ENCODE results near the gene PLXNA4. TPM values are rescaled to one million over a fixed set of nuclear protein-coding genes. Genes with fewer than 3 reads are reported as not detected.

The PLXNA4 gene
- total and polyA plus RNA-seq, 9 of the 15 experiments (the other 6 are each of a cell fraction or from before 2014, with no cell fraction given), result under 0.01 to 0.09 TPM; not detected in 7

GRCh38 chr7:132578050-132578370 lies 1.7 kb upstream of the PLXNA4 start (continued):
- TF ChIP-seq ZNF639 (CRISPR knock-in tag; conservative IDR thresholded peaks at IDR 0.05 in 1 of 2, IDR thresholded peaks at IDR 0.05 in 1 of 2) (no peak), MCM2 (IDR thresholded peaks at IDR 0.05; ENCODE audit: low read depth) (no peak), MCM3 (IDR thresholded peaks at IDR 0.05) (no peak), NCOA1 (IDR thresholded peaks at IDR 0.05; ENCODE audit: low read depth) (no peak), HDAC8 (tag; IDR thresholded peaks at IDR 0.05) (no peak), ZNF655 (CRISPR knock-in tag; IDR thresholded peaks at IDR 0.05) (no peak)

GRCh38 chr7:132577206-132578049 lies 1.2 kb upstream of the PLXNA4 start:
- ATAC-seq (no peak), DNase-seq (ENCODE audit: extremely low read depth in 1 of 4, low spot score in 3 of 4) (no peak), FAIRE-seq (no peak)
- WGBS (ENCODE audit: insufficient coverage, low coverage, missing lambda C conversion rate), result 13% methylated on average over 36 of the region's 65 CpGs
- in situ Hi-C loops (cut with MboI) (loop anchor here (10.0 kb wide), 1 partner anchor 883 kb away; no protein-coding TSS in a partner anchor), intact Hi-C loops (cut with micrococcal nuclease) (no loop called here)
- Histone ChIP-seq H3K4me3 (no peak overlapping the region), H3K4me1 (replicated peaks in 1 of 2; ENCODE audit: control insufficient read depth in 2 of 2, insufficient read depth in 2 of 2, low read length in 2 of 2) (peaks cover 0 to 8% of the 10 kb centered on the region in 2 experiments; a peak in 1 of 5 replicates), H3K4me2 (ENCODE audit: insufficient read depth, low read length) (no peak overlapping the region), H3K27me3 (ENCODE audit: control insufficient read depth in 2 of 2, insufficient read depth in 2 of 2, low read length in 2 of 2) (peaks cover 55 to 60% of the 10 kb centered on the region in 2 experiments), H2AFZ (ENCODE audit: low read depth, low read length) (no peak overlapping the region), H3K9ac (ENCODE audit: insufficient read depth in 1 of 2, low read depth in 2 of 2, low read length in 2 of 2) (no peak overlapping the region), H3K9me3 (replicated peaks; ENCODE audit: control insufficient read depth, insufficient read depth, low read depth, low read length) (no peaks in the 10 kb centered on the region), H3K36me3 (ENCODE audit: control insufficient read depth, insufficient read depth, low read length) (no peaks in the 10 kb centered on the region), H4K20me1 (replicated peaks; ENCODE audit: control insufficient read depth, insufficient read depth, low read length) (peaks cover 39% of the 10 kb centered on the region), H3K9me1 (ENCODE audit: control insufficient read depth, insufficient read depth, low read length) (no peaks in the 10 kb centered on the region), H3K79me2 (ENCODE audit: control insufficient read depth, insufficient read depth, low read length) (no peaks in the 10 kb centered on the region), H3K27ac (ENCODE audit: extremely low read depth, low read depth, low read length) (no peak overlapping the region)
- BruUV-seq (replicated peaks), result no TSS peak
- CTCF ChIA-PET (ENCODE audit: low intra/inter-chr PET ratio), result no interaction called here
- POLR2A ChIA-PET, result interaction anchor here (0.6 to 0.7 kb wide), 2 partner anchors 283 to 617 kb away, joined by 3 read pairs; no protein-coding TSS in a partner anchor
- TF ChIP-seq LEF1 (IDR thresholded peaks at IDR 0.05) (no peak), CBX8 (IDR thresholded peaks at IDR 0.05; ENCODE audit: borderline replicate concordance, extremely low read depth, low read depth, low read length, poor library complexity, severe bottlenecking) (no peak), ZNF23 (CRISPR knock-in tag; IDR thresholded peaks at IDR 0.05) (no peak), BCLAF1 (IDR thresholded peaks at IDR 0.05; ENCODE audit: borderline replicate concordance in 1 of 2, control insufficient read depth in 1 of 2, low read depth in 2 of 2, low read length in 1 of 2) (no peak), FOXA3 (CRISPR knock-in tag; conservative IDR thresholded peaks at IDR 0.05 in 1 of 2, IDR thresholded peaks at IDR 0.05 in 1 of 2) (no peak), ZNF282 (CRISPR knock-in tag; IDR thresholded peaks at IDR 0.05) (no peak), GATAD2A (IDR thresholded peaks at IDR 0.05) (no peak), POU5F1 (IDR thresholded peaks at IDR 0.05; ENCODE audit: borderline replicate concordance, low read depth, low read length, partially characterized antibody) (no peak)
